Liver (tissue), 9 donors: ENCODE results near the gene BIK. TPM values are rescaled to one million over a fixed set of nuclear protein-coding genes. Genes with fewer than 3 reads are reported as not detected.

ENCODE experiments used
- DNase-seq: peaks from one replicate; pipeline ENCODE4 v3.0.0-alpha.2; 2017; ENCODE audit warnings: low spot score
- H3K27ac ChIP-seq, 2 donors: one replicate each; pipeline ENCODE4 v1.7.0; 2013; ENCODE audit warnings: inconsistent platforms in 2 of 2, low read length in 2 of 2, control low read depth in 1 of 2, low read depth in 1 of 2, mild to moderate bottlenecking in 1 of 2
- H3K27me3 ChIP-seq, 4 donors: one replicate each; pipeline versions ENCODE4 v1.6.1 to v1.7.0; 2013; ENCODE audit warnings: low read length in 3 of 4, inconsistent platforms in 1 of 4, mild to moderate bottlenecking in 1 of 4, moderate library complexity in 1 of 4; ENCODE audit not compliant: control insufficient read depth in 4 of 4, insufficient read depth in 4 of 4
- H3K36me3 ChIP-seq, 4 donors: one replicate each; pipeline versions ENCODE4 v1.6.1 to v1.7.0; 2013; ENCODE audit warnings: low read length in 3 of 4, mild to moderate bottlenecking in 3 of 4, low read depth in 1 of 4, moderate library complexity in 1 of 4; ENCODE audit not compliant: control insufficient read depth in 4 of 4, insufficient read depth in 3 of 4
- H3K4me1 ChIP-seq, 4 donors: one replicate each; pipeline versions ENCODE4 v1.6.1 to v1.7.0; 2013; ENCODE audit warnings: low read length in 3 of 4, mild to moderate bottlenecking in 3 of 4, moderate library complexity in 1 of 4; ENCODE audit not compliant: control insufficient read depth in 4 of 4, insufficient read depth in 4 of 4
- H3K4me3 ChIP-seq, 3 donors: one replicate each; pipeline versions ENCODE4 v1.6.1 to v1.7.0; 2013; ENCODE audit warnings: low read length in 3 of 3, control low read depth in 1 of 3, low read depth in 1 of 3, mild to moderate bottlenecking in 1 of 3
- H3K9ac ChIP-seq, 2 donors: one replicate each; pipeline ENCODE4 v1.7.0; 2013; ENCODE audit warnings: low read length in 2 of 2, mild to moderate bottlenecking in 2 of 2, moderate library complexity in 2 of 2, control low read depth in 1 of 2, low read depth in 1 of 2
- H3K9me3 ChIP-seq, 4 donors: one replicate each; pipeline versions ENCODE4 v1.6.1 to v1.7.0; 2013; ENCODE audit warnings: low read length in 3 of 4; ENCODE audit not compliant: control insufficient read depth in 4 of 4
- ATF3 ChIP-seq: IDR thresholded peaks from 2 replicates; pipeline ENCODE4 v1.6.1; 2016; ENCODE audit warnings: antibody characterized with exemption
- EGR1 ChIP-seq, 2 donors: IDR thresholded peaks; 2 replicates each; pipeline ENCODE4 v1.6.1; 2016 to 2018; ENCODE audit warnings: antibody characterized with exemption in 2 of 2, low read depth in 2 of 2
- FOXA1 ChIP-seq: IDR thresholded peaks from 2 replicates; pipeline ENCODE4 v1.6.1; 2016; ENCODE audit warnings: antibody characterized with exemption
- FOXA2 ChIP-seq: IDR thresholded peaks from 2 replicates; pipeline ENCODE4 v1.6.1; 2016; ENCODE audit warnings: antibody characterized with exemption
- GABPA ChIP-seq, 2 donors: IDR thresholded peaks in 1 of 2; conservative IDR thresholded peaks in 1 of 2; 2 replicates each; pipeline ENCODE4 v1.6.1; 2016; ENCODE audit warnings: antibody characterized with exemption in 2 of 2, mild to moderate bottlenecking in 1 of 2, moderate library complexity in 1 of 2
- HNF4A ChIP-seq, 2 donors: conservative IDR thresholded peaks; 2 replicates each; pipeline ENCODE4 v1.6.1; 2016; ENCODE audit warnings: antibody characterized with exemption in 2 of 2, mild to moderate bottlenecking in 2 of 2
- HNF4G ChIP-seq: IDR thresholded peaks from 2 replicates; pipeline ENCODE4 v1.6.1; 2016; ENCODE audit warnings: antibody characterized with exemption
- MAX ChIP-seq: IDR thresholded peaks from 2 replicates; pipeline ENCODE4 v1.6.1; 2016; ENCODE audit warnings: antibody characterized with exemption
- REST ChIP-seq: IDR thresholded peaks from 2 replicates; pipeline ENCODE4 v1.6.1; 2016; ENCODE audit warnings: antibody characterized with exemption, mild to moderate bottlenecking
- RXRA ChIP-seq, 2 donors: IDR thresholded peaks; 2 replicates each; pipeline ENCODE4 v1.6.1; 2017 to 2018; ENCODE audit warnings: antibody characterized with exemption in 2 of 2, mild to moderate bottlenecking in 1 of 2
- SP1 ChIP-seq: IDR thresholded peaks from 2 replicates; pipeline ENCODE4 v1.6.1; 2018; ENCODE audit warnings: antibody characterized with exemption, mild to moderate bottlenecking
- TAF1 ChIP-seq: conservative IDR thresholded peaks from 2 replicates; pipeline ENCODE4 v1.6.1; 2016; ENCODE audit warnings: antibody characterized with exemption, mild to moderate bottlenecking
- YY1 ChIP-seq: IDR thresholded peaks from 2 replicates; pipeline ENCODE4 v1.6.1; 2016; ENCODE audit warnings: antibody characterized with exemption, mild to moderate bottlenecking
- whole genome bisulfite sequencing: extraction: QIAGEN DNeasy Blood & Tissue Kit; methylation state at CpG from one replicate; pipeline ENCODE4 v1.1.7; 2013; 5-methylcytosine and 5-hydroxymethylcytosine counted together
- polyA plus RNA-seq, 2 donors: library from polyadenylated mRNA; stranded (reverse) in 1 of 2; unstranded in 1 of 2; fragments of 200-250 nt in 1 of 2; fragments of >200 nt in 1 of 2; fragmentation: Nextera tagmentation in 1 of 2; extraction: Ambion mirVana in 1 of 2; gene quantifications; one replicate each; pipeline versions ENCODE4 v1.2.1 to v1.2.3, GENCODE V29; 2013 to 2015
- total RNA-seq, 2 donors: library from RNA; depleted of rRNA; stranded (reverse); fragments of >200 nt; gene quantifications; one replicate each; pipeline ENCODE4 v1.2.3, GENCODE V29; 2014
- TF ChIP-seq, protein P1 (sequence below): IDR thresholded peaks from 2 replicates; pipeline ENCODE4 v1.6.1; 2016; ENCODE audit warnings: antibody characterized with exemption
- donor health status: healthy.
- donor health status: healthy.
- donor health status: healthy.
- donor health status: healthy.
- donor health status: healthy.

The BIK gene
- total and polyA plus RNA-seq, 4 donors: 0.23 to 0.89 (median 0.33) TPM; not detected in 1

DNA sequence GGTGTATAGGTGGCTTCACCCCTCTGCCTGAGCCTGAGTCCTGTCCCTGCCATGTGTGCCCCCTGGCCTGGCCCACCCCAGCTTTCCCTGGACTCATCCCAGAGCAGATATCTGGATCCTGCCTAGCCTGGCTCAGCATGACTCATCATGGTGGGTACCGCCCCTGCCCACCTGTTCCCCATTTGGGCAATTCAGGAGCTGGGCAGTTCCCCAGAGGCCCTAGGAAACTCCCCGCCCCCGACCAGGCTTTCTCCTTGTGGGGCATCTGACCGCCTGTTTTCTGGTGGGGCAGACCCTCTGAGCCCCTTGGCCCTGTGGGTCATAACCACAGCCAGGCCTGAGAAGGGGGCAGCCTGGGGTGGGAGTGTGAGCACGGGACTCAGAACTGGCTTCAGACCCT is 45.2 kb downstream of the BIK start (continued):
- TF ChIP-seq REST (no peak), TAF1 (no peak), HNF4A (conservative IDR thresholded peaks at IDR 0.05) (no peak)

GRCh38 chr22:43156413-43156812 is 45.9 kb downstream of the BIK start:
- Histone ChIP-seq H3K27me3 (no peaks in the 10 kb centered on the region), H3K36me3 (no peaks in the 10 kb centered on the region), H3K9ac (no peak overlapping the region), H3K9me3 (no peaks in the 10 kb centered on the region), H3K4me3 (no peak overlapping the region), H3K27ac (no peak overlapping the region), H3K4me1 (peaks cover 6 to 19% (median 12%) of the 10 kb centered on the region in 4 donors)
- WGBS: 95% methylated on average over 12 of the region's 12 CpGs
- DNase-seq: no peak
- TF ChIP-seq FOXA2 (no peak), HNF4A (conservative IDR thresholded peaks at IDR 0.05) (no peak), GABPA (IDR thresholded peaks at IDR 0.05 in 1 of 2, conservative IDR thresholded peaks at IDR 0.05 in 1 of 2) (no peak), TAF1 (no peak), HNF4G (no peak), ATF3 (no peak), SP1 (no peak), MAX (no peak), EGR1 (IDR thresholded peaks at IDR 0.05; ENCODE audit: low read depth in 2 of 2) (no peak), RXRA (IDR thresholded peaks at IDR 0.05) (no peak), REST (no peak), FOXA1 (no peak), YY1 (no peak)
- TF ChIP-seq, protein P1, sequence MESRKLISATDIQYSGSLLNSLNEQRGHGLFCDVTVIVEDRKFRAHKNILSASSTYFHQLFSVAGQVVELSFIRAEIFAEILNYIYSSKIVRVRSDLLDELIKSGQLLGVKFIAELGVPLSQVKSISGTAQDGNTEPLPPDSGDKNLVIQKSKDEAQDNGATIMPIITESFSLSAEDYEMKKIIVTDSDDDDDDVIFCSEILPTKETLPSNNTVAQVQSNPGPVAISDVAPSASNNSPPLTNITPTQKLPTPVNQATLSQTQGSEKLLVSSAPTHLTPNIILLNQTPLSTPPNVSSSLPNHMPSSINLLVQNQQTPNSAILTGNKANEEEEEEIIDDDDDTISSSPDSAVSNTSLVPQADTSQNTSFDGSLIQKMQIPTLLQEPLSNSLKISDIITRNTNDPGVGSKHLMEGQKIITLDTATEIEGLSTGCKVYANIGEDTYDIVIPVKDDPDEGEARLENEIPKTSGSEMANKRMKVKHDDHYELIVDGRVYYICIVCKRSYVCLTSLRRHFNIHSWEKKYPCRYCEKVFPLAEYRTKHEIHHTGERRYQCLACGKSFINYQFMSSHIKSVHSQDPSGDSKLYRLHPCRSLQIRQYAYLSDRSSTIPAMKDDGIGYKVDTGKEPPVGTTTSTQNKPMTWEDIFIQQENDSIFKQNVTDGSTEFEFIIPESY: no peak
